ENCODE results near the gene ZNF202. TPM values are rescaled to one million over a fixed set of nuclear protein-coding genes. Genes with fewer than 3 reads are reported as not detected.

The ZNF202 gene
- polyA plus RNA-seq, 10 donors: 13.1 to 21.9 (median 18.3) TPM

DNA sequence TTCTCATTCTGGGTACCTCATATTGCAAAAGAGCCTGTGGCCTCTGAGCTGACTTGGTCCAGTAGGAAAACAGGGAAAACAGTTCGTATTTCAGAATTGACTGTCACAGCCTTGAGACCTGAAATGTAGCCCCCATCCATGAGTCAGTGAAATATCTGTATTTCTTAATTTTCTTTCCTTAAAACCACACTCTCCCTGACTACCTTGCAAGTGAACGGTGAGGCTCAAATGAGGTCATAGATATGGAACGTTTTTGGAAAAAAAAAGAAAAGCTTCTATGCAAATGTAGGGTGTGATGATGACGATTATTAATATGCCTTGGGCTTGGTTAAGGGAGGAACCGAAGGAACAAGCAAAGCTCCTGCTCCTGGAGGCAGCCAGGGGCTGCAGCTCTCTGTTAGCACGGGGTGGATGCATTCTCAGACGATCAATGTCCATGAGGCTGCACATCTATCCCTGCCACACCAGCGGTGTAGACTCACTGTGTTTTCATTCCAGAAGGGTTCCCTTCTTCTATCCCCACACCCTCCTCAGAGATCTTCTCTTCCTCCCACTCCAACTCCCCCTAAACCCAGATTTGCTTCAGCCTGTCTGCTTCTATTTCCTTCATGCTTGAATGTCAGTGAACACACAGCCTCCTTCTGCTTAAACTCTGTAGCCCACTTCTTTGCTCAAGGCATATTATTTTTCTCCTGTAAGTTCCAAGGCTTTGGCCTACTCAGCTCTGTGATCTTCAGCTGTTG lies 57.9 kb downstream of the ZNF202 start:
- no peak for DNase-seq

GRCh38 chr11:123682696-123683410 lies 58.6 kb downstream of the ZNF202 start:
- no peak for DNase-seq

DNA sequence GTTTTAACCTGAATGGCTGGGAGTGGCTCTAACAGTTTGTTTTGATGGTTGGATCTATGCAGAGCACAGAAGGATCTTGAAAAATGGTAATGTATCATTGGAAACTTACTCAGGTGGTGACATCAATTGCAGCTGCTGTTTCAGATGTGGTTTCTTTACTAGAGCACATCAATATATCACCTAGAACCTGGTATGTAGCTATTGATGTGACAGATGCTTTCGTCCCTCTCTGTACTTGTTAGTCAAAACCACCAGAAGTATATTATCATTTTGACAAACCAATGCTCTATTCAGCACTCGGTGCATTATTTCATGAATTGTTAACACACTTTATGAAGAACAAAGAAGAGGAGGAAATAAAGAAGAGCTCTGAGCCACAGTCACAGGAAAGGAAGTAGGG lies 60.4 kb downstream of the ZNF202 start:
- DNase-seq: no peak

DNA sequence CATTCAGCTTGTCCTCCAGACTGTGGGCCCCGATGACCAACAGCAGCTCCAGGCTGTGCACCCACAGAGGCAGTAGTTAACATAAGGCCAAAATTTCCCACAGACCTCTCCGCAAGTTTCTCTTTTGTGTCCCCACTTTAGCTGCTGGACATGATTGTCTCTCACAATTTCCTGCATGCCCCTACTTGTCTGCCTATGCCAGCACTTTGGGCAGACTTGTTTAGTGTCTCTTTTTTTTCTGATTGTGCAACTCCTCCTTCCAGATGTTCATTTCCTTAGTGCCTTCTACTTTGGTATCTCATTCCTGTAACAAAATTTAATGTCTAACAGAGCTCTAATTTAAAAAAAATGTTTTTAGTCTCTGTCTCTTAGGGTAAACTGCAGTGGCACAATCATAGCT lies 63.2 kb downstream of the ZNF202 start:
- DNase-seq: no peak

DNA sequence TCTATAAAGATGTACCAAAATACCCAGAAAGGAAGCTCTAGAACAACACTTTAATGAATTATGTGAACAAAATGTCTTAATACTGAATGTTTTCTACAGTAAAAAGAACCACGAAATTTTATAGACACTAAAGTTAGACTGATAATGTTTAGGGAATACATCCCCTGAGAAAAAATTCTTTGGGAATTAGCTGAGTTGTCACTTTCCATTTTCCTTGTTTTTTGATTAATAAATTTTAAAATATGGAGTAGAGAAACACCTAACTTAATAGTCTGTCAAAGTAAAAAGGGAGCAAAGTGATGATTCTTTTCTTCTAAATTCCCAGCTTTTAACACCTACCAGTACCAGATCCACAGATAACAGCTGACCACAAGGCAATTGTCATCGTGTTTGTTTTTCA lies 64.0 kb downstream of the ZNF202 start:
- DNase-seq: no peak

DNA sequence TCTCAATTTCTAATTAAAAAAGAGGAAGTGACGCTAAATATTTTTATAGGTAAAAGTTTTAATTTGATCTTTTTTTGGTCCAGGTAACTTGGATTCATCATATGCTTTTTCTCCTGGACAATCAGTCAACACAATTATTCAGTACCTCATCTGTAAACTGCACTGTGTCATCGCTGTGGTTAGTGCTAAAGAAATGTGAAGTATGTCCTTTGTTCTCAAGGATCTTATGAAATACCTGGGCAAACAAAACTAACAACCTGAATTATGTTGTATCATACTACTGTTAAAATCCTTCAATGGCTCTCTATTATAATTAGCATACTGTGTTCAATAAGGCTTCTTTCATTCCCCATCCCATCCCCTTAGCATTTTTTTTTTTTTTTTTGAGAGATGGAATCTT lies 67.2 kb downstream of the ZNF202 start:
- no peak for DNase-seq

Other genes with a start within 250 kb of the ZNF202 start
- gene SCN3B, start 87.0 kb downstream of the ZNF202 start, polyA plus RNA-seq (ENCODE audit: insufficient read length in 10 of 10): 10 to 100 TPM; 12.8 to 67.0 (median 36.4) TPM
- not detected for gene OR6X1, start 12.9 kb upstream of the ZNF202 start, polyA plus RNA-seq (ENCODE audit: insufficient read length in 10 of 10)
- gene OR6M1, start 64.7 kb upstream of the ZNF202 start, polyA plus RNA-seq (ENCODE audit: insufficient read length in 10 of 10): not detected
- not detected for gene TMEM225, start 144.0 kb upstream of the ZNF202 start, polyA plus RNA-seq (ENCODE audit: insufficient read length in 10 of 10)
- gene OR8D4, start 160.5 kb upstream of the ZNF202 start, polyA plus RNA-seq (ENCODE audit: insufficient read length in 10 of 10): under 1 TPM in 6 of 10 donors, not detected in 4; 0.05 to 0.21 (median 0.11) TPM
- not detected for gene OR4D5, start 198.0 kb upstream of the ZNF202 start, polyA plus RNA-seq (ENCODE audit: insufficient read length in 10 of 10)
- gene OR6T1, start 202.2 kb upstream of the ZNF202 start, polyA plus RNA-seq (ENCODE audit: insufficient read length in 10 of 10): not detected
- not detected for gene OR10S1, start 236.1 kb upstream of the ZNF202 start, polyA plus RNA-seq (ENCODE audit: insufficient read length in 10 of 10)